CD4-positive, alpha-beta T cell (primary cell): ENCODE data around the gene DHH. TPM values are rescaled to one million over a fixed set of nuclear protein-coding genes. Genes with fewer than 3 reads are reported as not detected.

Experiments
- ATAC-seq: fragments of 200-7000 bp; cut with Tn5 transposase; one replicate; pipeline ENCODE4 v1.10.0; 2022; ENCODE audit warnings: mild to moderate bottlenecking; ENCODE audit not compliant: poor library complexity
- CTCF ChIA-PET: fragments of 350-600 bp; sonication (Branson Sonifier 250); formaldehyde crosslinking; loops from one replicate; lab custom pipeline; 2021; ENCODE audit warnings: antibody characterized with exemption, inconsistent platforms; lab: Charles Lee
- POLR2A ChIA-PET: fragments of 350-600 bp; sonication (Branson Sonifier 250); formaldehyde crosslinking; loops from one replicate; lab custom pipeline; 2021; ENCODE audit warnings: antibody characterized with exemption, inconsistent platforms; lab: Charles Lee
- DNase-seq, 14 experiments: peaks; one replicate each; pipeline ENCODE4 v3.0.0-alpha.2; 2013 to 2020; ENCODE audit warnings: mixed read lengths in 2 of 14
- H3K27ac ChIP-seq, 2 donors: one replicate each; pipeline versions ENCODE4 v1.5.1 to v1.7.0; 2013; ENCODE audit warnings: low read length in 2 of 2, low read depth in 1 of 2, mild to moderate bottlenecking in 1 of 2
- H3K27me3 ChIP-seq, 2 experiments: 1 replicate in 1 of 2; 2 replicates in 1 of 2; pipeline versions ENCODE4 v1.6.1 to v1.7.0; 2013; ENCODE audit warnings: low read length in 2 of 2, control low read depth in 1 of 2, mild to moderate bottlenecking in 1 of 2, moderate library complexity in 1 of 2; ENCODE audit not compliant: insufficient read depth in 2 of 2, control insufficient read depth in 1 of 2
- H3K36me3 ChIP-seq: one replicate; pipeline ENCODE4 v1.6.1; 2013; ENCODE audit warnings: low read length, control low read depth; ENCODE audit not compliant: insufficient read depth
- H3K4me1 ChIP-seq: one replicate; pipeline ENCODE4 v1.6.1; 2013; ENCODE audit warnings: low read length, control low read depth; ENCODE audit not compliant: insufficient read depth
- H3K4me3 ChIP-seq: one replicate; pipeline ENCODE4 v1.5.1; 2013; ENCODE audit warnings: mild to moderate bottlenecking, low read length, moderate library complexity
- H3K9me3 ChIP-seq, 2 experiments: 1 replicate in 1 of 2; 2 replicates in 1 of 2; pipeline versions ENCODE4 v1.6.1 to v1.7.0; 2013; ENCODE audit warnings: low read length in 2 of 2, mild to moderate bottlenecking in 2 of 2, control low read depth in 1 of 2, moderate library complexity in 1 of 2; ENCODE audit not compliant: control insufficient read depth in 1 of 2, insufficient read depth in 1 of 2
- H3K27ac Mint-ChIP-seq: one replicate; pipeline ENCODE4 v1.8.0; 2020; ENCODE audit warnings: mixed read lengths
- H3K27me3 Mint-ChIP-seq: one replicate; pipeline ENCODE4 v1.8.0; 2021; ENCODE audit warnings: mixed read lengths
- H3K36me3 Mint-ChIP-seq: one replicate; pipeline ENCODE4 v1.8.0; 2021; ENCODE audit warnings: low read depth, mixed read lengths
- H3K4me1 Mint-ChIP-seq: one replicate; pipeline ENCODE4 v1.8.0; 2021; ENCODE audit warnings: low read depth, mixed read lengths
- H3K4me3 Mint-ChIP-seq: one replicate; pipeline ENCODE4 v1.8.0; 2020; ENCODE audit warnings: mild to moderate bottlenecking, mixed read lengths
- H3K9me3 Mint-ChIP-seq: one replicate; pipeline ENCODE4 v1.8.0; 2020; ENCODE audit warnings: mixed read lengths
- intact Hi-C, 2 experiments: fragments of 100-400 bp; cut with DNase I in 1 of 2; cut with micrococcal nuclease in 1 of 2; formaldehyde crosslinking; loops; one replicate each; pipeline versions ENCODE4 v1.15.1 to v1.9.0; 2023 to 2025; cut with DNase I, micrococcal nuclease
- total RNA-seq, 174 experiments: library from RNA in 2 of 174; stranded (reverse) in 2 of 174; gene quantifications; one replicate each; pipeline ENCODE4 v1.2.3 and lab custom pipeline; 2021 to 2026
- TF ChIP-seq, protein P1 (sequence below): fragments of 200-600 bp; IDR thresholded peaks from one replicate; pipeline ENCODE4 v1.8.0; 2022; ENCODE audit warnings: antibody characterized with exemption, mild to moderate bottlenecking

The DHH gene
- total RNA-seq, 2 experiments from 2014 or later = 0.71 to 1.1 TPM

DNA sequence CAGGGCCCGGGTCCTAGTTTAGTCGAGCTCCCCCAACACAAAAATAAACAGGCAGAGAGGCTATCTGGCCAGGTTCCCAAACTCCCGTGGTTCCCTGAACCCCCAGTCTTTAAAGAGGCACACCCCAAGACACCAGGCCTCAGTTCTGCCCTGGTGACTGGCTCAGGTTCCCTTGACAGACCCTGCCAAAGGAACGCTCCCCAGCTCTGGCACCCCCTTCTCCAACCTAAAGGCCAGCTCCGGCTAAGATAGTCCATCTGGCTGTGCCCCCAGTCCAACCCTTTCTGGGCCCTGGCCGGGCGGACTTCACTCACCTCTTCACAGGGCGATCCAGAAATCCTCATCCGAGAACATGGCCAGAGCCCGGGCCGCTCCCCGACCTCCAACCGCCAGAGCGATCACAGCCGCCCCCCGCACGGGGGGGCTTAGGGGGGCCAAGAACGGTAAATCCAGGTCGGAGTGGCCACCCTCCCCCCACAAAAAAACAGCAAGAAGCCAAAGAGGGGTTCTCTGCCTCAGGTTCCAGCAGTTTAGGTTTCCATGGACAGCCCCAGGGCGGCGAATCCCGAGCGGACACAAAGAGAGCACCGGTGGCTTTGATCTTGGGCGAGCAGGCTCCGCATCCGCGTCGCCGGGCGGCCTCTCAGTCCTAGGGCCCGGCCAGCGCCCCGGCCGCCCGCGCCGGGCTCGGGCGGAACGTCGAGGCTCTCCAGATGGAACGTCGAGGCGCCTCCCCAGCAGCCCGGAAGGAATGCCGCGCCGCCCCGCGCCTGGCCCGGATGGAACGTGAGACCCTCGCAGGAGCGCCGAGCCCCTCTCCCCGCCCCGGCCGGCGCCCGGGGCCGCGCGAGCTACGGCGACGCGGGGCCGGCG, 35.1 kb downstream of the DHH start:
- ATAC-seq (peak; percentile 6), DNase-seq (peak in 7 of 14 experiments; percentile 6 to 60 (median 21))
- no peaks in the 10 kb centered on the region for H3K27me3 Mint-ChIP-seq
- H3K9me3 Mint-ChIP-seq = no peaks in the 10 kb centered on the region
- peaks cover 41% of the 10 kb centered on the region for H3K36me3 Mint-ChIP-seq
- ChIA-PET CTCF (interaction anchor here (0.8 to 2.0 kb wide), 3 partner anchors 15 to 146 kb away, joined by 3 to 7 read pairs (median 4); partner anchors contain the start of gene WNT1), POLR2A (interaction anchor here (1.0 to 3.4 kb wide), 5 partner anchors 11 to 129 kb away, joined by 3 to 28 read pairs (median 9); partner anchors contain the start of genes RHEBL1, TUBA1A, TUBA1B and WNT1)
- no peaks in the 10 kb centered on the region for H3K27me3 ChIP-seq
- intact Hi-C loops = loop anchor here in 1 of 2 experiments (5.0 kb wide), 1 partner anchor 73 kb away; the partner anchor contains the start of gene TUBA1B
- peaks cover 8% of the 10 kb centered on the region for H3K36me3 ChIP-seq
- peak overlapping the region; percentile 49 to 50 for H3K27ac ChIP-seq
- H3K4me1 ChIP-seq = peaks cover 63% of the 10 kb centered on the region
- H3K4me3 ChIP-seq = peak overlapping the region; percentile 96
- no peaks in the 10 kb centered on the region for H3K9me3 ChIP-seq
- peak overlapping the region; percentile 55 for H3K27ac Mint-ChIP-seq
- H3K4me3 Mint-ChIP-seq = peak overlapping the region; percentile 92
- TF ChIP-seq, protein P1, sequence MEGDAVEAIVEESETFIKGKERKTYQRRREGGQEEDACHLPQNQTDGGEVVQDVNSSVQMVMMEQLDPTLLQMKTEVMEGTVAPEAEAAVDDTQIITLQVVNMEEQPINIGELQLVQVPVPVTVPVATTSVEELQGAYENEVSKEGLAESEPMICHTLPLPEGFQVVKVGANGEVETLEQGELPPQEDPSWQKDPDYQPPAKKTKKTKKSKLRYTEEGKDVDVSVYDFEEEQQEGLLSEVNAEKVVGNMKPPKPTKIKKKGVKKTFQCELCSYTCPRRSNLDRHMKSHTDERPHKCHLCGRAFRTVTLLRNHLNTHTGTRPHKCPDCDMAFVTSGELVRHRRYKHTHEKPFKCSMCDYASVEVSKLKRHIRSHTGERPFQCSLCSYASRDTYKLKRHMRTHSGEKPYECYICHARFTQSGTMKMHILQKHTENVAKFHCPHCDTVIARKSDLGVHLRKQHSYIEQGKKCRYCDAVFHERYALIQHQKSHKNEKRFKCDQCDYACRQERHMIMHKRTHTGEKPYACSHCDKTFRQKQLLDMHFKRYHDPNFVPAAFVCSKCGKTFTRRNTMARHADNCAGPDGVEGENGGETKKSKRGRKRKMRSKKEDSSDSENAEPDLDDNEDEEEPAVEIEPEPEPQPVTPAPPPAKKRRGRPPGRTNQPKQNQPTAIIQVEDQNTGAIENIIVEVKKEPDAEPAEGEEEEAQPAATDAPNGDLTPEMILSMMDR = no peak
- H3K4me1 Mint-ChIP-seq = peaks cover 65% of the 10 kb centered on the region

DNA sequence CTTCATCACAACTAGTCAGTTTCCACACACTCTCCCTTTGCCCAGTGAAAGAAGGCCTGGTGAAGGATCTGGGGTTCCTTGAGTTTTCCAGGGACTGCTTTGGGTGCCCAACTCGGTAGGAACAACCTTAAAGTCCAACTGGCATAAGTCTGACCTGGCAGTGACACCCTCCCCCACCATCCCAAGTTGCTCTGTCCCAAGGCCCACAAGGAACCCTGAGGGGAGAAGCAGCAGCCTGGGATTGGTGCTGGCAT, 35.6 kb downstream of the DHH start:
- Histone ChIP-seq H3K27ac (peak overlapping the region; percentile 49 to 50), H3K4me3 (peak overlapping the region; percentile 96), H3K4me1 (peaks cover 64% of the 10 kb centered on the region), H3K27me3 (no peaks in the 10 kb centered on the region), H3K36me3 (peaks cover 13% of the 10 kb centered on the region), H3K9me3 (no peaks in the 10 kb centered on the region)
- DNase-seq = no peak
- TF ChIP-seq, protein P1 = no peak
- peaks cover 66% of the 10 kb centered on the region for H3K4me1 Mint-ChIP-seq
- no peaks in the 10 kb centered on the region for H3K27me3 Mint-ChIP-seq
- intact Hi-C loops = no loop called here
- ChIA-PET CTCF (interaction anchor here (1.4 to 2.0 kb wide), 3 partner anchors 11 to 81 kb away, joined by 3 to 7 read pairs (median 4); partner anchors contain the start of genes RHEBL1 and WNT1), POLR2A (interaction anchor here (1.9 to 3.4 kb wide), 2 partner anchors 11 to 129 kb away, joined by 9 to 28 read pairs; partner anchors contain the start of genes RHEBL1 and TUBA1A)
- peak overlapping the region; percentile 92 for H3K4me3 Mint-ChIP-seq
- peak overlapping the region; percentile 55 for H3K27ac Mint-ChIP-seq
- peaks cover 45% of the 10 kb centered on the region for H3K36me3 Mint-ChIP-seq
- no peaks in the 10 kb centered on the region for H3K9me3 Mint-ChIP-seq
- no peak for ATAC-seq

DNA sequence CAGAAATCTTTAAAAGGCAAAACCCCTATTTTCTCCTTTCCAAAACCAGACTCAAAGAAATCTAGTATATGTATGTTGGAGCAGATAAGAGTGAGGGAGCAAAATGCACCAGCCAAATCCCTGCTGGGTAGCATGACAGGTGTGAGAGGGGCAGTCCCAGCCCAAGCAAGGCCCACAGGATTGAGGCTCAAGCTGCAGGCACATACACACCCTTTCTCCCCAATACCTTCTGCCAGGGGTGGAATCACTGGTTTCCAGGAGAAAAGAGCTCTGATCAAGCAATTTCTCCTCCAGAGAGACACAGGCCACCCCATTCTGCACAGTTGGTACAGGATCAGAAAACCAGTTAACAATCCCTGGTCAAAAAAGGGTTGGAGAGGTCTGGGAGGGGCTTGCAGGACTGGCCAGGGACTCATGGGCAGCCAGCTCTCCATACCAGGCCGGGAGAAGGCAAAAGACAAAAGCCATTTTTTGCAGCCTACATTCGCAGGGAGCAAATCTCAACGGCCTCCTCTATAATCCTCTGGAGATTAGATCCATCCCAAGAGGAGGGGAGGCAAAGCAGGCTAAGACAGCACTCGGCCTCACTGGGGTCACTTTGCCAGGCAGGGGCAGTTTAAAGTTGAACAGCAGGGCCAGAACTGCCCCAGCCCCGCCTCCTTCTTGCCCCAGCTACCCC, 36.1 kb downstream of the DHH start:
- ChIA-PET CTCF (interaction anchor here (0.8 to 2.0 kb wide), 4 partner anchors 11 to 80 kb away, joined by 3 to 7 read pairs (median 4); partner anchors contain the start of genes RHEBL1 and WNT1), POLR2A (interaction anchor here (1.1 to 3.4 kb wide), 3 partner anchors 12 to 129 kb away, joined by 3 to 28 read pairs (median 4); partner anchors contain the start of genes RHEBL1 and TUBA1B)
- peak overlapping the region; percentile 96 for H3K4me3 ChIP-seq
- peaks cover 63% of the 10 kb centered on the region for H3K4me1 ChIP-seq
- H3K27me3 Mint-ChIP-seq = no peaks in the 10 kb centered on the region
- no peaks in the 10 kb centered on the region for H3K27me3 ChIP-seq
- peaks cover 18% of the 10 kb centered on the region for H3K36me3 ChIP-seq
- no peaks in the 10 kb centered on the region for H3K9me3 ChIP-seq
- no peaks in the 10 kb centered on the region for H3K9me3 Mint-ChIP-seq
- H3K27ac ChIP-seq = peak overlapping the region; percentile 47 to 49
- intact Hi-C loops = no loop called here
- H3K36me3 Mint-ChIP-seq = peaks cover 50% of the 10 kb centered on the region
- peaks cover 65% of the 10 kb centered on the region for H3K4me1 Mint-ChIP-seq
- H3K27ac Mint-ChIP-seq = peak overlapping the region; percentile 55
- H3K4me3 Mint-ChIP-seq = peak overlapping the region; percentile 92
- ATAC-seq = no peak
- DNase-seq = peak in 1 of 14 experiments; percentile 17
- TF ChIP-seq, protein P1 = no peak
